A204.1 (cell line): ENCODE results near the gene APOM.

Source experiments
- FAIRE-seq: peaks from 2 replicates; lab custom pipeline; 2012; peaks lifted over from hg19 to GRCh38; lab: Jason Lieb, UNC

The APOM gene

GRCh38 chr6:31681135-31681671, 25.5 kb downstream of the APOM start:
- no peak for FAIRE-seq

GRCh38 chr6:31683591-31683990, 27.9 kb downstream of the APOM start:
- FAIRE-seq = no peak

GRCh38 chr6:31686483-31686882, 30.8 kb downstream of the APOM start:
- no peak for FAIRE-seq

- no peak for FAIRE-seq
These were observed 31.6 kb downstream of the APOM start for GRCh38 chr6:31687321-31687720.

- no peak for FAIRE-seq
These were observed 32.4 kb downstream of the APOM start for GRCh38 chr6:31687860-31688693.

- FAIRE-seq = no peak
These were observed 33.8 kb downstream of the APOM start for GRCh38 chr6:31689249-31690110.

GRCh38 chr6:31690231-31691077, 34.8 kb downstream of the APOM start:
- no peak for FAIRE-seq

- no peak for FAIRE-seq
These were observed 35.4 kb downstream of the APOM start for GRCh38 chr6:31691078-31691463.

GRCh38 chr6:31691564-31692108, 35.9 kb downstream of the APOM start:
- FAIRE-seq = no peak

- no peak for FAIRE-seq
These were observed 36.7 kb downstream of the APOM start for GRCh38 chr6:31692353-31692752.

GRCh38 chr6:31692886-31693285, 37.2 kb downstream of the APOM start:
- no peak for FAIRE-seq

GRCh38 chr6:31693535-31693934, 37.8 kb downstream of the APOM start:
- FAIRE-seq = no peak

GRCh38 chr6:31697555-31697954, 41.9 kb downstream of the APOM start:
- no peak for FAIRE-seq

GRCh38 chr6:31700740-31701401, 45.2 kb downstream of the APOM start:
- FAIRE-seq = no peak

- FAIRE-seq = no peak
These were observed 46.1 kb downstream of the APOM start for GRCh38 chr6:31701666-31702404.

- no peak for FAIRE-seq
These were observed 46.7 kb downstream of the APOM start for GRCh38 chr6:31702405-31702818.

GRCh38 chr6:31702819-31703716, 47.4 kb downstream of the APOM start, which contains the start of gene ABHD16A:
TSS of gene ABHD16A (minus strand) at chr6:31703324. CDS start at chr6:31703281, 43 bp downstream.
- peak; percentile 96 for FAIRE-seq

GRCh38 chr6:31705931-31706330, 50.2 kb downstream of the APOM start:
- no peak for FAIRE-seq

GRCh38 chr6:31706599-31706998, 50.9 kb downstream of the APOM start, which contains the start of gene LY6G6F:
TSS of gene LY6G6F (plus strand) at chr6:31706866. CDS start at chr6:31706907, 41 bp downstream.
- FAIRE-seq = no peak
